IMR-90 (cell line): ENCODE data around the gene ZNF484. TPM values are rescaled to one million over a fixed set of nuclear protein-coding genes. Genes with fewer than 3 reads are reported as not detected.
"Not testable (repeated sequence)": the region's sequence is repeated elsewhere in the genome, so short reads cannot be mapped to it uniquely, and the experiment has no call there.

Experiments
- ATAC-seq: fragments of 200-7000 bp; cut with Tn5 transposase; 2 replicates; pipeline ENCODE4 v1.9.1; 2020; ENCODE audit warnings: low read depth, mild to moderate bottlenecking, moderate library complexity
- BruUV-seq: library from RNA; stranded (reverse); fragments of 400-500 nt; replicated peaks from 2 replicates; lab custom pipeline; 2021; lab: Mats Ljungman, UMichigan
- CTCF ChIA-PET: fragments of 300-600 bp; formaldehyde crosslinking; extraction: SDS; loops from one replicate; lab custom pipeline; 2021; ENCODE audit warnings: antibody characterized with exemption; lab: Yijun Ruan, JAX
- POLR2A ChIA-PET: fragments of 300-600 bp; sonication (Branson Sonifier 250); formaldehyde crosslinking; loops from one replicate; lab custom pipeline; 2022; ENCODE audit warnings: antibody characterized with exemption; ENCODE audit not compliant: unreplicated experiment; lab: Charles Lee
- DNase-seq: peaks from one replicate; pipeline ENCODE4 v3.0.0; 2013
- H2AFZ ChIP-seq: replicated peaks from 2 replicates; pipeline ENCODE3; 2013; ENCODE audit warnings: low read length, mild to moderate bottlenecking; ENCODE audit not compliant: poor library complexity
- H2AK5ac ChIP-seq: 2 replicates; pipeline ENCODE4 v1.6.1; 2013; ENCODE audit warnings: low read depth, low read length, inconsistent platforms
- H2AK9ac ChIP-seq: replicated peaks from 2 replicates; pipeline ENCODE3; 2013; ENCODE audit warnings: mild to moderate bottlenecking, low read depth, low read length, moderate library complexity; ENCODE audit not compliant: poor library complexity
- H2BK120ac ChIP-seq: 2 replicates; pipeline ENCODE4 v1.6.1; 2013; ENCODE audit warnings: low read depth, low read length, inconsistent platforms
- H2BK15ac ChIP-seq: 3 replicates; pipeline ENCODE4 v1.6.1; 2013; ENCODE audit warnings: low read depth, low read length, inconsistent platforms
- H2BK20ac ChIP-seq: 2 replicates; pipeline ENCODE4 v1.6.1; 2013; ENCODE audit warnings: low read depth, mild to moderate bottlenecking, inconsistent platforms, low read length, moderate library complexity
- H2BK5ac ChIP-seq: 2 replicates; pipeline ENCODE4 v1.6.1; 2013; ENCODE audit warnings: mild to moderate bottlenecking, low read depth, low read length, inconsistent platforms; ENCODE audit not compliant: poor library complexity, severe bottlenecking
- H3K14ac ChIP-seq: replicated peaks from 2 replicates; pipeline ENCODE4 v1.6.1; 2013; ENCODE audit warnings: low read depth, low read length, inconsistent platforms
- H3K18ac ChIP-seq: 2 replicates; pipeline ENCODE4 v1.6.1; 2013; ENCODE audit warnings: low read depth, low read length, control low read depth
- H3K23ac ChIP-seq: 2 replicates; pipeline ENCODE4 v1.6.1; 2013; ENCODE audit warnings: low read depth, low read length, inconsistent platforms
- H3K27ac ChIP-seq: 2 replicates; pipeline ENCODE4 v1.5.1; 2013; ENCODE audit warnings: mild to moderate bottlenecking, control low read depth, low read length; ENCODE audit not compliant: insufficient read depth
- H3K27me3 ChIP-seq: 2 replicates; pipeline ENCODE4 v1.6.1; 2013; ENCODE audit warnings: low read length; ENCODE audit not compliant: control insufficient read depth, insufficient read depth
- H3K36me3 ChIP-seq: 2 replicates; pipeline ENCODE4 v1.6.1; 2013; ENCODE audit warnings: low read length, mixed read lengths; ENCODE audit not compliant: control insufficient read depth, insufficient read depth
- H3K4ac ChIP-seq: 2 replicates; pipeline ENCODE4 v1.6.1; 2013; ENCODE audit warnings: low read depth, low read length, inconsistent platforms
- H3K4me1 ChIP-seq: 2 replicates; pipeline ENCODE4 v1.6.1; 2013; ENCODE audit warnings: low read length, mixed read lengths; ENCODE audit not compliant: control insufficient read depth, insufficient read depth
- H3K4me2 ChIP-seq: 2 replicates; pipeline ENCODE4 v1.6.1; 2013; ENCODE audit warnings: low read depth, mild to moderate bottlenecking, control low read depth, low read length, moderate library complexity
- H3K4me3 ChIP-seq: 2 replicates; pipeline ENCODE4 v1.5.1; 2013; ENCODE audit warnings: low read depth, mild to moderate bottlenecking, control low read depth, low read length, moderate library complexity; ENCODE audit not compliant: insufficient read depth
- H3K56ac ChIP-seq: 2 replicates; pipeline ENCODE4 v1.6.1; 2013; ENCODE audit warnings: low read length, inconsistent platforms; ENCODE audit not compliant: insufficient read depth; ENCODE audit errors: extremely low read depth
- H3K79me1 ChIP-seq, 2 experiments: 2 replicates each; pipeline ENCODE4 v1.6.1; 2013; ENCODE audit warnings: low read length in 2 of 2, inconsistent platforms in 1 of 2, low read depth in 1 of 2
- H3K9ac ChIP-seq: 2 replicates; pipeline ENCODE4 v1.6.1; 2013; ENCODE audit warnings: low read depth, low read length, control low read depth
- H3K9me1 ChIP-seq: 2 replicates; pipeline ENCODE4 v1.6.1; 2013; ENCODE audit warnings: low read length, inconsistent platforms; ENCODE audit not compliant: insufficient read depth
- H3K9me3 ChIP-seq: 2 replicates; pipeline ENCODE4 v1.6.1; 2013; ENCODE audit warnings: low read length; ENCODE audit not compliant: control insufficient read depth, insufficient read depth
- H4K20me1 ChIP-seq: 2 replicates; pipeline ENCODE4 v1.6.1; 2013; ENCODE audit warnings: low read length, inconsistent platforms; ENCODE audit not compliant: insufficient read depth
- H4K5ac ChIP-seq: 2 replicates; pipeline ENCODE4 v1.6.1; 2013; ENCODE audit warnings: mild to moderate bottlenecking, low read depth, low read length, control low read depth
- H4K8ac ChIP-seq, 2 experiments: 2 replicates each; pipeline ENCODE4 v1.6.1; 2013; ENCODE audit warnings: low read depth in 2 of 2, low read length in 2 of 2, control low read depth in 1 of 2, inconsistent platforms in 1 of 2
- H4K91ac ChIP-seq: 2 replicates; pipeline ENCODE4 v1.6.1; 2013; ENCODE audit warnings: low read depth, low read length, inconsistent platforms; ENCODE audit not compliant: insufficient read depth
- WGBS, 2 experiments: methylation state at CpG; one replicate each; pipeline versions ENCODE4 v1.1.5 to v1.1.7; 2013; ENCODE audit warnings: missing lambda C conversion rate in 2 of 2; ENCODE audit not compliant: insufficient read length in 1 of 2; ENCODE audit errors: extremely low coverage in 2 of 2; 5-methylcytosine and 5-hydroxymethylcytosine counted together
- dilution Hi-C: fragments of 300-500 bp; cut with HindIII; formaldehyde crosslinking; loops from one replicate; pipeline ENCODE4 v1.14.3; 2018; ENCODE audit warnings: low sequenced_read_pairs; ENCODE audit not compliant: unreplicated experiment
- in situ Hi-C: fragments of 300-500 bp; cut with MboI; formaldehyde crosslinking; loops from 3 replicates; pipeline ENCODE4 v1.14.3; 2019; ENCODE audit warnings: low sequenced_read_pairs, inconsistent platforms, mixed read lengths
- intact Hi-C: fragments of 100-400 bp; cut with micrococcal nuclease; formaldehyde crosslinking; loops from 2 replicates; pipeline ENCODE4 v1.10.0; 2022
- polyA plus RNA-seq, 3 experiments: library from polyadenylated mRNA; depleted of rRNA; stranded (reverse); fragments of >200 nt; gene quantifications; 2 replicates each; pipeline ENCODE4 v1.2.3, GENCODE V29; 2012; ENCODE audit warnings: low replicate concordance in 1 of 3
- total RNA-seq: library from RNA; depleted of rRNA; stranded (reverse); fragments of >200 nt; gene quantifications from 2 replicates; pipeline ENCODE4 v1.2.3, GENCODE V29; 2012

The ZNF484 gene
- total and polyA plus RNA-seq, 2 of the 4 experiments (the other 2 are of a cell fraction) = 1.4 to 11.8 TPM

DNA sequence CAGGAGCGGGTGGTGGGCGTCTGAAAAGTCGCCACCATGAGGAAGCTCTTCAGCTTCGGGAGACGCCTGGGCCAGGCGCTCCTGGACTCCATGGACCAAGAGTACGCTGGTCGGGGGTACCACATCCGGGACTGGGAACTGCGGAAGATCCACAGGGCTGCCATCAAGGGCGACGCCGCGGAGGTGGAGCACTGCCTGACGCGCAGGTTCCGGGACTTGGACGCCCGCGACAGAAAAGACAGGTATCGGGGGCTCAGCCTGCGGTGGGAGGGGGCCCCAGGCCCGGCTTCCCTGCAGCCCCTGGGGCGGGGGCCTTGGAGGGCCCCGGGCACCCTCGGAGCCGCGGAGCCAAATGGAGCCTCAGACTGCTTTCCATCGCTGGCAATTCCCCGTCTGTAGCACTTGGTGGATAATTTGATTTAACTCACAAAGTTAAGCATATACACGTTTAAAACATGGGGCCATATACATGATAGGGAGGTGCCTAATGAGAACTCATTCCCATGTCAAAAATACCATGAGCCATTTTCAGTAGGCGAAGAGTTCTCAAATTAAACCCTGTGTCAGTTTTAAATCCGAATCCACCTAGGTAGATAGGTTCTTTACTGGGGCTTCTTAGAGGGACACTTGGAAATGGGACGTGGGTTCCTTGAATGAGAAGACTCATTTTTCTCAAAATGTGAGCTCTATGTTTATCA lies 68.1 kb downstream of the ZNF484 start:
- H2BK15ac ChIP-seq, H3K23ac ChIP-seq, dilution Hi-C loops, H3K4me3 ChIP-seq, H3K18ac ChIP-seq, BruUV-seq, H4K91ac ChIP-seq, H3K27ac ChIP-seq, H3K4me1 ChIP-seq, H3K9me3 ChIP-seq, POLR2A ChIA-PET, H4K8ac ChIP-seq, H3K9ac ChIP-seq, H3K4me2 ChIP-seq, H3K9me1 ChIP-seq, H2AFZ ChIP-seq, H3K14ac ChIP-seq, H4K20me1 ChIP-seq, H2AK9ac ChIP-seq, ATAC-seq, H2BK20ac ChIP-seq, H3K4ac ChIP-seq, H3K56ac ChIP-seq, intact Hi-C loops, H3K79me1 ChIP-seq, in situ Hi-C loops, H4K5ac ChIP-seq, H3K36me3 ChIP-seq, H2BK5ac ChIP-seq, DNase-seq, H2AK5ac ChIP-seq, H2BK120ac ChIP-seq: not testable (repeated sequence)
- CTCF ChIA-PET = interaction anchor here (1.1 kb wide), 1 partner anchor 45 kb away, joined by 4 read pairs; no protein-coding TSS in a partner anchor
- peaks cover 66% of the 10 kb centered on the region for H3K27me3 ChIP-seq
- 10% methylated on average over 17 of the region's 34 CpGs; no CpG with 5 or more reads in 1 of the 2 experiments for WGBS, 2 experiments
